NCI-H526 (cell line): ENCODE data around the gene MADCAM1.
"Not testable (repeated sequence)": the region's sequence is repeated elsewhere in the genome, so short reads cannot be mapped to it uniquely, and the experiment has no call there.

Source experiments
- DNase-seq, 2 experiments: peaks; one replicate each; lab custom pipeline; 2025; lab: John Stamatoyannopoulos, UW

The MADCAM1 gene

GRCh38 chr19:496112-496665 is at the start of gene MADCAM1:
MADCAM1 (plus strand) TSS chr19:496486; CDS start chr19:496500, 14 bp downstream.
- DNase-seq = no peak

- no peak for DNase-seq
Measured at GRCh38 chr19:447064-447426, 49.2 kb upstream of the MADCAM1 start.

- DNase-seq = no peak
Measured at GRCh38 chr19:447816-448560, 48.3 kb upstream of the MADCAM1 start.

GRCh38 chr19:449916-450315 is 46.4 kb upstream of the MADCAM1 start:
- DNase-seq = no peak

GRCh38 chr19:450912-451481 is 45.3 kb upstream of the MADCAM1 start:
- not testable (repeated sequence) for DNase-seq

GRCh38 chr19:452829-453228 is 43.5 kb upstream of the MADCAM1 start:
- no peak for DNase-seq

GRCh38 chr19:453606-454005 is 42.7 kb upstream of the MADCAM1 start:
- no peak for DNase-seq

GRCh38 chr19:455031-455705 is 41.1 kb upstream of the MADCAM1 start:
- no peak for DNase-seq

GRCh38 chr19:455851-456546 is 40.3 kb upstream of the MADCAM1 start:
- DNase-seq = no peak

GRCh38 chr19:456547-457110 is 39.7 kb upstream of the MADCAM1 start:
- DNase-seq = no peak

- DNase-seq = no peak
Measured at GRCh38 chr19:457636-458035, 38.6 kb upstream of the MADCAM1 start.

- no peak for DNase-seq
Measured at GRCh38 chr19:458091-459042, 37.9 kb upstream of the MADCAM1 start.

GRCh38 chr19:459724-460511 is 36.4 kb upstream of the MADCAM1 start:
- peak in 1 of 2 experiments; percentile 77 for DNase-seq

GRCh38 chr19:460877-461720 is 35.2 kb upstream of the MADCAM1 start, which contains the start of gene SHC2:
SHC2 (minus strand) TSS chr19:461033; CDS start chr19:460996, 37 bp downstream.
- peak in 1 of 2 experiments; percentile 33 for DNase-seq

- peak in 1 of 2 experiments; percentile 56 for DNase-seq
Measured at GRCh38 chr19:461721-462551, 34.4 kb upstream of the MADCAM1 start.

- DNase-seq = no peak
Measured at GRCh38 chr19:463483-464207, 32.6 kb upstream of the MADCAM1 start.

GRCh38 chr19:464208-464545 is 32.1 kb upstream of the MADCAM1 start:
- no peak for DNase-seq
